HL-60/S4 treated with phorbol 12-myristate 13-acetate at 8.2 ng/mL for 4 days and 3 days (cell line): ENCODE measurements around the gene RPS13.
"Not testable (repeated sequence)": the region's sequence is repeated elsewhere in the genome, so short reads cannot be mapped to it uniquely, and the experiment has no call there.

Experiments used
- in situ Hi-C: fragments of 300-500 bp; cut with MboI; formaldehyde crosslinking; loops from 2 replicates; pipeline ENCODE4 v1.15.0; 2022; ENCODE audit warnings: low sequenced_read_pairs

Gene RPS13

GRCh38 chr11:17077520-17078401, at the start of gene RPS13:
TSS of gene RPS13 (minus strand) at chr11:17077667. CDS start at chr11:17077641, 26 bp downstream.
- in situ Hi-C loops = no loop called here

- in situ Hi-C loops = no loop called here
Observed at GRCh38 chr11:17121981-17122380, 44.5 kb upstream of the RPS13 start.

- in situ Hi-C loops = no loop called here
Observed at GRCh38 chr11:17117262-17117661, 39.8 kb upstream of the RPS13 start.

- in situ Hi-C loops = no loop called here
Observed at GRCh38 chr11:17116117-17116516, 38.6 kb upstream of the RPS13 start.

- in situ Hi-C loops = not testable (repeated sequence)
Observed at GRCh38 chr11:17107745-17108144, 30.3 kb upstream of the RPS13 start.

- in situ Hi-C loops = not testable (repeated sequence)
Observed at GRCh38 chr11:17105404-17106040, 28.1 kb upstream of the RPS13 start.

GRCh38 chr11:17102462-17102861, 25.0 kb upstream of the RPS13 start:
- in situ Hi-C loops = no loop called here

GRCh38 chr11:17098658-17099057, 21.2 kb upstream of the RPS13 start:
- in situ Hi-C loops = no loop called here

GRCh38 chr11:17098038-17098437, 20.6 kb upstream of the RPS13 start:
- in situ Hi-C loops = no loop called here

- in situ Hi-C loops = not testable (repeated sequence)
Observed at GRCh38 chr11:17085976-17086375, 8.5 kb upstream of the RPS13 start.

GRCh38 chr11:17077240-17077519, 287 bp downstream of the RPS13 start:
- in situ Hi-C loops = no loop called here

- in situ Hi-C loops = no loop called here
Observed at GRCh38 chr11:17076517-17077239, 789 bp downstream of the RPS13 start.

- in situ Hi-C loops = no loop called here
Observed at GRCh38 chr11:17075506-17075905, 2.0 kb downstream of the RPS13 start.

GRCh38 chr11:17073370-17074027, 4.0 kb downstream of the RPS13 start:
- in situ Hi-C loops = loop anchor here (25.0 kb wide), 1 partner anchor 286 kb away; no protein-coding TSS in a partner anchor

- in situ Hi-C loops = loop anchor here (25.0 kb wide), 1 partner anchor 280 kb away; no protein-coding TSS in a partner anchor
Observed at GRCh38 chr11:17067417-17067816, 10.1 kb downstream of the RPS13 start.

GRCh38 chr11:17066691-17067090, 10.8 kb downstream of the RPS13 start:
- in situ Hi-C loops = loop anchor here (25.0 kb wide), 1 partner anchor 279 kb away; no protein-coding TSS in a partner anchor

GRCh38 chr11:17063171-17064002, 14.1 kb downstream of the RPS13 start:
- in situ Hi-C loops = loop anchor here (25.0 kb wide), 1 partner anchor 276 kb away; no protein-coding TSS in a partner anchor

GRCh38 chr11:17051146-17051545, 26.3 kb downstream of the RPS13 start:
- in situ Hi-C loops = loop anchor here (25.0 kb wide), 1 partner anchor 264 kb away; no protein-coding TSS in a partner anchor

GRCh38 chr11:17048491-17048890, 29.0 kb downstream of the RPS13 start:
- in situ Hi-C loops = not testable (repeated sequence)

- in situ Hi-C loops = no loop called here
Observed at GRCh38 chr11:17046690-17047089, 30.8 kb downstream of the RPS13 start.
